HEK293 (cell line): ENCODE results near the gene PSMD9.

Experiments used
- CTCF ChIA-PET: fragments of 350-600 bp; formaldehyde crosslinking; extraction: SDS; loops from one replicate; lab custom pipeline; 2021; ENCODE audit warnings: antibody characterized with exemption; lab: Yijun Ruan, JAX
- POLR2A ChIA-PET: fragments of 300-600 bp; formaldehyde crosslinking; extraction: SDS; loops from one replicate; lab custom pipeline; 2020; ENCODE audit warnings: antibody characterized with exemption, inconsistent platforms; lab: Yijun Ruan, JAX
- H3K27ac ChIP-seq: fragments of 200-500 bp; sonication (Bioruptor generic); 2 replicates; pipeline ENCODE4 v1.5.1; 2014; ENCODE audit warnings: low read depth, low read length, control low read depth, inconsistent platforms; ENCODE audit errors: extremely low read depth
- H3K36me3 ChIP-seq, 2 experiments: fragments of 200-500 bp in 1 of 2; sonication (Bioruptor generic) in 1 of 2; 1 replicate in 1 of 2; 2 replicates in 1 of 2; pipeline ENCODE4 v1.5.1; 2014 to 2017; ENCODE audit warnings: inconsistent platforms in 2 of 2, low read length in 2 of 2; ENCODE audit not compliant: control insufficient read depth in 2 of 2, insufficient read depth in 1 of 2
- H3K4me1 ChIP-seq: fragments of 200-500 bp; sonication (Bioruptor generic); 2 replicates; pipeline ENCODE4 v1.5.1; 2014; ENCODE audit warnings: mild to moderate bottlenecking, low read length, inconsistent platforms; ENCODE audit not compliant: control insufficient read depth, insufficient read depth
- H3K4me3 ChIP-seq: 2 replicates; pipeline ENCODE4 v1.5.1; 2011; ENCODE audit warnings: low read depth, mild to moderate bottlenecking, control low read depth, low read length, moderate library complexity
- H3K9me3 ChIP-seq: fragments of 200-500 bp; sonication (Bioruptor generic); 2 replicates; pipeline ENCODE4 v1.5.1; 2014; ENCODE audit warnings: low read depth, low read length, inconsistent platforms; ENCODE audit not compliant: control insufficient read depth, insufficient read depth
- BCL11B ChIP-seq: fragments of 450-650 bp; formaldehyde crosslinking; IDR thresholded peaks from 2 replicates; pipeline ENCODE4 v1.5.1; 2016; ENCODE audit warnings: low read depth, missing biosample characterization, missing genetic modification characterization
- FEZF1 ChIP-seq: fragments of 450-650 bp; formaldehyde crosslinking; IDR thresholded peaks from 2 replicates; pipeline ENCODE4 v1.5.1; 2016; ENCODE audit warnings: missing biosample characterization, missing genetic modification characterization
- HOXD13 ChIP-seq: sonication (generic); formaldehyde crosslinking; IDR thresholded peaks from 2 replicates; pipeline ENCODE4 v1.8.0; 2022; ENCODE audit warnings: missing genetic modification reagents, borderline replicate concordance
- KLF1 ChIP-seq: fragments of 450-650 bp; formaldehyde crosslinking; IDR thresholded peaks from 2 replicates; pipeline ENCODE4 v1.5.1; 2016; ENCODE audit warnings: missing biosample characterization, missing genetic modification characterization
- MZF1 ChIP-seq: fragments of 450-650 bp; formaldehyde crosslinking; IDR thresholded peaks from 2 replicates; pipeline ENCODE4 v1.5.1; 2017; ENCODE audit warnings: missing biosample characterization, missing genetic modification characterization, borderline replicate concordance
- PRDM6 ChIP-seq: fragments of 450-650 bp; formaldehyde crosslinking; IDR thresholded peaks from 2 replicates; pipeline ENCODE4 v1.5.1; 2017; ENCODE audit warnings: missing biosample characterization, missing genetic modification characterization
- SCRT2 ChIP-seq: fragments of 450-650 bp; formaldehyde crosslinking; IDR thresholded peaks from 2 replicates; pipeline ENCODE4 v1.5.1; 2016; ENCODE audit warnings: missing biosample characterization, missing genetic modification characterization
- SETDB1 ChIP-seq: IDR thresholded peaks from one replicate; pipeline ENCODE4 v1.6.1; 2017; ENCODE audit warnings: mild to moderate bottlenecking, low read length, moderate library complexity, mixed read lengths; ENCODE audit not compliant: insufficient read length
- TRIM28 ChIP-seq: IDR thresholded peaks from 2 replicates; pipeline ENCODE4 v1.6.1; 2011; ENCODE audit warnings: low read length, control low read depth, borderline replicate concordance
- ZBTB20 ChIP-seq: fragments of 450-650 bp; formaldehyde crosslinking; IDR thresholded peaks from 2 replicates; pipeline ENCODE4 v1.5.1; 2016; ENCODE audit warnings: missing biosample characterization, missing genetic modification characterization
- ZBTB21 ChIP-seq: fragments of 450-650 bp; formaldehyde crosslinking; IDR thresholded peaks from 2 replicates; pipeline ENCODE4 v1.5.1; 2017; ENCODE audit warnings: missing biosample characterization, missing genetic modification characterization
- ZBTB8A ChIP-seq: fragments of 450-650 bp; formaldehyde crosslinking; IDR thresholded peaks from 2 replicates; pipeline ENCODE4 v1.5.1; 2016; ENCODE audit warnings: missing biosample characterization, missing genetic modification characterization
- ZIC2 ChIP-seq: fragments of 450-650 bp; formaldehyde crosslinking; IDR thresholded peaks from 2 replicates; pipeline ENCODE4 v1.5.1; 2016; ENCODE audit warnings: missing biosample characterization, missing genetic modification characterization
- ZNF10 ChIP-seq: fragments of 450-650 bp; formaldehyde crosslinking; IDR thresholded peaks from 2 replicates; pipeline ENCODE4 v1.5.1; 2017; ENCODE audit warnings: missing biosample characterization, missing genetic modification characterization
- ZNF266 ChIP-seq: fragments of 450-650 bp; formaldehyde crosslinking; IDR thresholded peaks from 2 replicates; pipeline ENCODE4 v1.5.1; 2016; ENCODE audit warnings: missing biosample characterization, missing genetic modification characterization, low read depth
- ZNF280D ChIP-seq: fragments of 450-650 bp; formaldehyde crosslinking; IDR thresholded peaks from 2 replicates; pipeline ENCODE4 v1.5.1; 2016; ENCODE audit warnings: missing biosample characterization, missing genetic modification characterization
- ZNF292 ChIP-seq: fragments of 450-650 bp; formaldehyde crosslinking; IDR thresholded peaks from 2 replicates; pipeline ENCODE4 v1.5.1; 2016; ENCODE audit warnings: low read depth, missing biosample characterization, missing genetic modification characterization, borderline replicate concordance
- ZNF311 ChIP-seq: fragments of 450-650 bp; formaldehyde crosslinking; IDR thresholded peaks from 2 replicates; pipeline ENCODE4 v1.5.1; 2017; ENCODE audit warnings: missing biosample characterization, missing genetic modification characterization, borderline replicate concordance
- ZNF366 ChIP-seq: fragments of 450-650 bp; formaldehyde crosslinking; conservative IDR thresholded peaks from 2 replicates; pipeline ENCODE4 v1.5.1; 2016; ENCODE audit warnings: missing biosample characterization, missing genetic modification characterization
- ZNF423 ChIP-seq: fragments of 450-650 bp; formaldehyde crosslinking; IDR thresholded peaks from 2 replicates; pipeline ENCODE4 v1.5.1; 2016; ENCODE audit warnings: missing biosample characterization, missing genetic modification characterization
- ZNF548 ChIP-seq: fragments of 450-650 bp; formaldehyde crosslinking; IDR thresholded peaks from 2 replicates; pipeline ENCODE4 v1.5.1; 2016; ENCODE audit warnings: missing biosample characterization, missing genetic modification characterization
- ZNF610 ChIP-seq: fragments of 450-650 bp; formaldehyde crosslinking; IDR thresholded peaks from 2 replicates; pipeline ENCODE4 v1.5.1; 2016; ENCODE audit warnings: missing biosample characterization, missing genetic modification characterization, borderline replicate concordance
- ZNF629 ChIP-seq: fragments of 450-650 bp; formaldehyde crosslinking; IDR thresholded peaks from 2 replicates; pipeline ENCODE4 v1.5.1; 2017; ENCODE audit warnings: missing biosample characterization, missing genetic modification characterization
- ZSCAN18 ChIP-seq: fragments of 450-650 bp; formaldehyde crosslinking; IDR thresholded peaks from 2 replicates; pipeline ENCODE4 v1.5.1; 2016; ENCODE audit warnings: missing biosample characterization, missing genetic modification characterization
- ZSCAN5A ChIP-seq: fragments of 450-650 bp; formaldehyde crosslinking; IDR thresholded peaks from 2 replicates; pipeline ENCODE4 v1.5.1; 2016; ENCODE audit warnings: missing biosample characterization, missing genetic modification characterization

PSMD9 gene

DNA sequence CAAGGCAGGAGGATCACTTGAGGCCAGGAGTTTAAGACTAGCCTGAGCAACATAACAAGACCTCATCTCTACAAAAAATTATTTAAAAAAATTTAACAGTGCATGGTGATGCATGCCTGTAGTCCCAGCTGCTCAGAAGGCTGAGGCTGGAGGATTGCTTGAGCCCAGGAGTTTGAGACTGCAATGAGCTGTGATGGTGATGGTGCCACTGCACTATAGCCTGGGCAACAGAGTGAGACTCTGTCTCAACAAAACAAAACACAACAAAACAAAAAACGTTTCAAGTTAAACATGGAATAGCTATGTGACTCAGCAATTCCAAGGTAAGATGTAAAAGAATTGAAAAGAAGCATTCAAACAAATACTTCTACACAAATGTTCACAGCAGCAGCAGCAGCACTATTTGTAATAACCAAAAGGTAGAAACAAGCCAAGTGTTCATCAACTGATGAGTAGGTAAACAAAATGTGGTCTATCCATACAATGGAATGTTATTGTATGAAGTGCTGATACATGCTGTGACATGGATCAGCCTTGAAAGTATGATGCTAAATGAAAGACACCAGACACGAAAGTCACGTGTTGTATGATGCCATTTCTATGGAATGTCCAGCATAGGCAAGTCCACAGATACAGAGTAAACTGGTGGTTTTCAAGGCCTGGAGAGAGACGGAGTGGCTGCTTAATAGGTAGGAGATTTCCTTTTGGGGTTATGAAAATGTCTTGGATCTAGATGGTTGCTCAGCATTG is 61.2 kb downstream of the PSMD9 start:
- no peak overlapping the region for H3K4me3 ChIP-seq
- TF ChIP-seq ZNF366 (tag by site-specific recombination) (peak; percentile 50), ZBTB8A (tag by site-specific recombination) (no peak), ZNF266 (tag by site-specific recombination) (no peak), ZNF292 (tag by site-specific recombination) (no peak), ZIC2 (no peak), ZNF10 (peak; percentile 84), KLF1 (tag by site-specific recombination) (no peak), ZNF280D (tag by site-specific recombination) (no peak), ZNF311 (tag by site-specific recombination) (no peak), FEZF1 (tag by site-specific recombination) (no peak)
- POLR2A ChIA-PET: no interaction called here
- CTCF ChIA-PET: no interaction called here
- no peaks in the 10 kb centered on the region for H3K9me3 ChIP-seq
- H3K4me1 ChIP-seq: no peaks in the 10 kb centered on the region
- no peak overlapping the region for H3K27ac ChIP-seq
- H3K36me3 ChIP-seq: no peaks in the 10 kb centered on the region

DNA sequence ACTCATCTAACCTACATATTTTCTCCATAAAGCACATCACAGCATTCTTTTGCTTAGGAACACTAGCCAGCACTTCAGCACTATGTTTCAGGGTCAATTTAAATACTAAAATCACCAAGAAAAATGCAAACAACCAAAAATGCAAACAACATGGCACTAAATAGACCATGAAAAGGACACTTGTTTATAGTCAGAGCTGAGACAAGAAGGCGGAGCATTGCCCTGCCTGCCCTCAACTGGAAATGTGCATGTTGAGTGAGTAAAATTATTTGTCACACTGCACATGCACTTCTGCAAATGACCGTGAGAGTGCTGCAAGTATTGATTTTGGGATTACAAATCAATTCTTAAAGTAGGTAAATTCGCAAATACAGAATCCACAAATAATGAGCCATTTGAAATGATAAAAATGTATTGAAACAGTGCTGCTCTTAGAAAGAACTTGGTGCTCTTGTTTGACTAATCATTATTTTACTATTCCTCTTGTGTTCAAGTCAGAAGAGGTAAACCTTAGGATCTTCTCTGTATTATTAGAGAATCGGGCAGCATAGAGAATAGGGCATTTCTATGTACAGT is 64.6 kb downstream of the PSMD9 start:
- POLR2A ChIA-PET: no interaction called here
- Histone ChIP-seq H3K4me3 (no peak overlapping the region), H3K36me3 (no peaks in the 10 kb centered on the region)
- TF ChIP-seq ZNF423 (tag by site-specific recombination): no peak
- TF ChIP-seq TRIM28: peak; percentile 42; the same call in 1 of the 2 replicates
- TF ChIP-seq SETDB1: peak; percentile 62
- TF ChIP-seq, all 188 proteins: peak for 2
- no peaks in the 10 kb centered on the region for H3K9me3 ChIP-seq
- no peaks in the 10 kb centered on the region for H3K4me1 ChIP-seq
- CTCF ChIA-PET: no interaction called here
- no peak overlapping the region for H3K27ac ChIP-seq

DNA sequence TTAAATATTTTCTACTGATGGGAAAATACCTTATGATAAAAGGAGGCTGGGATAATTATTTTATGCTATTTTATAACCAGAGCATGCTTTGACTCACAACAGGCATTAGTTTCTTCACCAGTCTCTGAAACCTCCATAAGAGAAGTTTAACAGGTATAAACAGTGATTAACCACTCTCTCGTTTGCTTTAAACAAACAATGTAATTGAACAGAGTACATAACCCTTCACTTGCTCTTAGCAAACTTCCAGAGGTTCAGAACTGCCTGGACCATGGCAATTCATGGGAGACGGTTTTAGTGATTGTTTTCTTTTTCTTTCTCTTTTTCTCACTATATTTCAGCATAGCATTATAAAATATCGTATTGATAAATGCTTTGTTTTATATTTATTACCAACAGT is 65.1 kb downstream of the PSMD9 start:
- Histone ChIP-seq H3K27ac (no peak overlapping the region), H3K9me3 (no peaks in the 10 kb centered on the region), H3K4me3 (no peak overlapping the region), H3K36me3 (no peaks in the 10 kb centered on the region), H3K4me1 (no peaks in the 10 kb centered on the region)
- POLR2A ChIA-PET: no interaction called here
- CTCF ChIA-PET: interaction anchor here (0.6 to 0.9 kb wide), 3 partner anchors 10 to 97 kb away, joined by 3 to 6 read pairs (median 3); partner anchors contain the start of gene CFAP251
- no peak for TF ChIP-seq BCL11B (tag by site-specific recombination)
- TF ChIP-seq ZBTB20 (tag by site-specific recombination): no peak
- TF ChIP-seq ZNF548: no peak
- no peak for TF ChIP-seq ZBTB21
- TF ChIP-seq MZF1 (tag by site-specific recombination): no peak
- no peak for TF ChIP-seq ZSCAN5A (tag by site-specific recombination)
- no peak for TF ChIP-seq SCRT2
- TF ChIP-seq ZNF629 (tag by site-specific recombination): no peak
- TF ChIP-seq HOXD13 (CRISPR knock-in tag): no peak
- TF ChIP-seq PRDM6: no peak
- TF ChIP-seq ZSCAN18 (tag by site-specific recombination): no peak
- TF ChIP-seq ZNF610 (tag by site-specific recombination): no peak
